GM23248 (cell line): ENCODE results near the gene ARRB1.

Source experiments
- EZH2 ChIP-seq: fragments of 200-600 bp; sonication (generic); IDR thresholded peaks from 2 replicates; pipeline ENCODE4 v1.6.1; 2018; ENCODE audit warnings: antibody characterized with exemption, mild to moderate bottlenecking; ENCODE audit not compliant: insufficient read depth, poor library complexity, severe bottlenecking
- EZH2phosphoT487 ChIP-seq: fragments of 200-600 bp; sonication (generic); IDR thresholded peaks from 2 replicates; pipeline ENCODE4 v1.6.1; 2018; ENCODE audit warnings: antibody characterized with exemption, moderate library complexity, mild to moderate bottlenecking, low read depth; ENCODE audit not compliant: insufficient read depth

DNA sequence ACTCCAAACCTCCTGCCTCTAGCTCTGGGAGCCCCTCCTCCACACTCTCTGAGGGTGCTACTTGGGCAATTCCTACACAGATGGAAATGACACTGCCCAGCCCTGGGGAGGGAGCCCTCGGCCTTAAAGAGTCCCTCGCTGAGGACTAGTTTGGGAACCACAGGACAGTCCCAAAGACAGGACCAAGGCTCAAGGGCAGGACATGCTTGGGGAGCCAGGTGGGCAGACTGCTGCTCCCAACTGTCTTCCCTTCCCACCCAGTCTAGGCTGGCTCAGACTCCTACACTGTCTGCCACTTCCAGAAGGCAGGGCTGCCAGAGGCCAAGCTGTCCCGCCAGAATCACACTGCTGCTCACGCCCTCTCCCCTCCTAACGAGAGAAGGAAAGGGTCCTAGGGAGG, 9.8 kb downstream of the ARRB1 start:
- TF ChIP-seq EZH2 (no peak), EZH2phosphoT487 (no peak)
